ENCODE measurements around the gene TCEA3. TPM values are rescaled to one million over a fixed set of nuclear protein-coding genes. Genes with fewer than 3 reads are reported as not detected.

Gene TCEA3
- total and polyA plus RNA-seq, 10 of the 15 experiments (the other 5 are each of a cell fraction or from before 2014, with no cell fraction given) = 0.06 to 0.23 (median 0.08) TPM; not detected in 7

DNA sequence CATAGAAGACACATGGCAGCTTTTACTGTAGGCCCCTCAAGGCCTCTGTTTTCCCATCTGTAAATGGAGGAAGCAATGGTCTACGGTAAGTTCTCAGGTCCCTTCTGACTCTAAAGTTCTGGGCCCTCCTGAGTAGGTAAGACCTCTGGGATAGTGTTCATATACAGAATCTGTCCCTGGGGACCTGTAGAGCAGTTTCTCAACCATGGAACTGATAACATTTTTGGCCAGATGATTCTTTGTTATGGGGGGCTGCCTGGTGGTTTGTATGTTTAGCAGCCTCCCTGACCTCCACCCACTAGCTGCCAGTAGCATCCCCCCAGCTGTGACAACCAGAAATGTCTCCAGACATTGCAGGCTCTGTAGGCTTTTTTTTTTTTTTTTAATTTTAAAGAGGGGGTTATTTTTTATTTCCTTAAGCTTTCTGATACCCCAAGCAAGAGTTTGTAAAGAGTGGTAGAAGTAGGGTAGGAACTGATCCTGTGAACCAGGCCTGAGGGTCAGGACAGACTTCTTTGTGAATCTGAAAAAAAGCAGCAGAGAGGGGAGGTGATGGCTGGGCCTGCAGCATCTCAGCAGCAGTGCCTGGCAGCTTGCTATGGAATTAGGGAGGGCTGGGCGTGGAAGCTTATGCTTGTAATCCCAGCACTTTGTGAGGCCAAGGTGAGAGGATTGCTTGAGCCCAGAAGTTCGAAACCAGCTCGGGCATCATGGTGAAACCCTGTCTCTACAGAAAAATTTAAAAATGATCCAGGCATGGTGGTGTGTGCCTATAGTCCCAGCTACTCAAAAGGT, 20.2 kb upstream of the TCEA3 start:
- DNase-seq (ENCODE audit: low read depth, low spot score) (no peak), FAIRE-seq (no peak), ATAC-seq (no peak)
- CTCF ChIA-PET = interaction anchor here (0.9 kb wide), 1 partner anchor 209 kb away, joined by 3 read pairs; no protein-coding TSS in a partner anchor
- Histone ChIP-seq H3K9me3 (replicated peaks; ENCODE audit: control insufficient read depth, insufficient read depth, low read length) (no peaks in the 10 kb centered on the region), H2AFZ (ENCODE audit: control insufficient read depth, low read depth, low read length) (no peak overlapping the region), H4K20me1 (ENCODE audit: control insufficient read depth, insufficient read depth) (no peaks in the 10 kb centered on the region), H3K4me3 (no peak overlapping the region), H3K36me3 (ENCODE audit: control insufficient read depth in 2 of 2, insufficient read depth in 2 of 2, low read length in 1 of 2) (no peaks in the 10 kb centered on the region), H3K9ac (ENCODE audit: control insufficient read depth, insufficient read depth, low read length) (no peak overlapping the region), H3K4me2 (ENCODE audit: control insufficient read depth, insufficient read depth) (no peak overlapping the region), H3K4me1 (ENCODE audit: control insufficient read depth, insufficient read depth, low read length) (no peaks in the 10 kb centered on the region), H3K27ac (ENCODE audit: control insufficient read depth, insufficient read depth) (no peak overlapping the region), H3K27me3 (replicated peaks in 1 of 2; ENCODE audit: control insufficient read depth in 2 of 2, insufficient read depth in 2 of 2, low read length in 1 of 2) (peaks cover 0 to 3% of the 10 kb centered on the region in 2 experiments; a peak in 1 of 4 replicates), H3K79me2 (ENCODE audit: control insufficient read depth, insufficient read depth, low read length) (no peaks in the 10 kb centered on the region)
- BruUV-seq (replicated peaks) = no TSS peak
- WGBS (ENCODE audit: insufficient coverage, insufficient replicate concordance, low lambda C conversion rate, missing lambda C conversion rate) = 16% methylated on average over 4 of the region's 4 CpGs
- POLR2A ChIA-PET = no interaction called here
- SMC1A ChIA-PET (ENCODE audit: uncharacterized antibody, unreplicated experiment) = no interaction called here
- intact Hi-C loops (cut with micrococcal nuclease; ENCODE audit: unreplicated experiment) (no loop called here), in situ Hi-C loops (cut with MboI) (no loop called here)
- RAD21 ChIA-PET (ENCODE audit: unreplicated experiment) = no interaction called here
- no peak for TF ChIP-seq CBX5 (IDR thresholded peaks at IDR 0.05; ENCODE audit: low read depth)
- TF ChIP-seq PML (IDR thresholded peaks at IDR 0.05; ENCODE audit: low read length) = no peak
- TF ChIP-seq RELB (IDR thresholded peaks at IDR 0.05; ENCODE audit: low read depth) = no peak
- TF ChIP-seq PAX8 (IDR thresholded peaks at IDR 0.05) = no peak
- no peak for TF ChIP-seq HDGF (IDR thresholded peaks at IDR 0.05)
- TF ChIP-seq BMI1 (IDR thresholded peaks at IDR 0.05; ENCODE audit: borderline replicate concordance) = no peak
- TF ChIP-seq STAT1 (conservative IDR thresholded peaks at IDR 0.05) = no peak
- TF ChIP-seq SIN3A (IDR thresholded peaks at IDR 0.05; ENCODE audit: low read depth, low read length) = no peak
- TF ChIP-seq E4F1 (IDR thresholded peaks at IDR 0.05; ENCODE audit: borderline replicate concordance, partially characterized antibody) = no peak
- TF ChIP-seq ZBTB11 (CRISPR knock-in tag; IDR thresholded peaks at IDR 0.05) = no peak
- no peak for TF ChIP-seq STAT3 (IDR thresholded peaks at IDR 0.05; ENCODE audit: low read depth, low read length)
- no peak for TF ChIP-seq POU2F2 (IDR thresholded peaks at IDR 0.05; ENCODE audit: borderline replicate concordance, low read depth, low read length)
- TF ChIP-seq TBL1XR1 (IDR thresholded peaks at IDR 0.05; ENCODE audit: low read depth, low read length) = no peak
